GM21381 (cell line): ENCODE measurements around the gene MCMBP.
A peak's percentile ranks its signal among the peaks of the same experiment; 100 is the strongest.
"Not testable (repeated sequence)": the region's sequence is repeated elsewhere in the genome, so short reads cannot be mapped to it uniquely, and the experiment has no call there.

Experiments
- ATAC-seq: cut with Tn5 transposase; IDR thresholded peaks from one replicate; pipeline ENCODE4 v1.9.1; 2021; ENCODE audit warnings: mild to moderate bottlenecking, moderate library complexity; ENCODE audit not compliant: unreplicated experiment

MCMBP gene, protein sequence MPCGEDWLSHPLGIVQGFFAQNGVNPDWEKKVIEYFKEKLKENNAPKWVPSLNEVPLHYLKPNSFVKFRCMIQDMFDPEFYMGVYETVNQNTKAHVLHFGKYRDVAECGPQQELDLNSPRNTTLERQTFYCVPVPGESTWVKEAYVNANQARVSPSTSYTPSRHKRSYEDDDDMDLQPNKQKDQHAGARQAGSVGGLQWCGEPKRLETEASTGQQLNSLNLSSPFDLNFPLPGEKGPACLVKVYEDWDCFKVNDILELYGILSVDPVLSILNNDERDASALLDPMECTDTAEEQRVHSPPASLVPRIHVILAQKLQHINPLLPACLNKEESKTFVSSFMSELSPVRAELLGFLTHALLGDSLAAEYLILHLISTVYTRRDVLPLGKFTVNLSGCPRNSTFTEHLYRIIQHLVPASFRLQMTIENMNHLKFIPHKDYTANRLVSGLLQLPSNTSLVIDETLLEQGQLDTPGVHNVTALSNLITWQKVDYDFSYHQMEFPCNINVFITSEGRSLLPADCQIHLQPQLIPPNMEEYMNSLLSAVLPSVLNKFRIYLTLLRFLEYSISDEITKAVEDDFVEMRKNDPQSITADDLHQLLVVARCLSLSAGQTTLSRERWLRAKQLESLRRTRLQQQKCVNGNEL

DNA sequence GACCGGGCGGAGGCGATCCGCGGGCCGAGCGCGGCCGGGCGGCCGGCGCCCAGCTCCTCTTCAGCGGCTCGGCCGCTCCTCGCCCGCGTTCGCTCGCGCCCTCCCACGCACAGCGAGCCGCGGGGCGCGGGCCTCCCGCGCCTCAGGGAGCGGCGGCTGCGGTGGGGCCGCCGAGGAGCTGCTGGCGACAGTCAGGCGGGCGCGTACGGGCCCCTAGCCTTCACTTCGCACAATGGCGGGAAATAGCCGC, at the start of gene MCMBP:
MCMBP (minus strand) TSS at position 234 of the 250 bp plus-strand sequence. CDS start 259 bp downstream, outside the sequence.
- ATAC-seq, result no peak

DNA sequence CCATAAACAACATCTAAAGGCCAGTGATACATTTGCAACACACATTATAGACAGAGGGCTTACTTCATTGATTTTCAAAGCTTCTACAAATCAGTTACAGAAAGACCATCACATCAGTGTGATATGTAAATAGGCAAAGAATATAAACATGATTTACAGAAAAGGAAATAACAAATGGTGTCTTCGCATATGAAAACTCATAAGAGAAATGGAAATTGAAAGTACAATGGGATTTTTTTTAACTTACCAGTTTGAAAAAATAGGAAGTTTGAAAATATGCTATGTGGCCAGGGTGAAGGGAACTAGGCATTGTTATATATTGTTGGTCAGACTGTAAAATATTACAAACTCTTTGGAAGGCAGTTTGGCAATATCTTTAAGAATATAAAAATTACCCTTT, 47.2 kb upstream of the MCMBP start:
- ATAC-seq, result peak; percentile 72

DNA sequence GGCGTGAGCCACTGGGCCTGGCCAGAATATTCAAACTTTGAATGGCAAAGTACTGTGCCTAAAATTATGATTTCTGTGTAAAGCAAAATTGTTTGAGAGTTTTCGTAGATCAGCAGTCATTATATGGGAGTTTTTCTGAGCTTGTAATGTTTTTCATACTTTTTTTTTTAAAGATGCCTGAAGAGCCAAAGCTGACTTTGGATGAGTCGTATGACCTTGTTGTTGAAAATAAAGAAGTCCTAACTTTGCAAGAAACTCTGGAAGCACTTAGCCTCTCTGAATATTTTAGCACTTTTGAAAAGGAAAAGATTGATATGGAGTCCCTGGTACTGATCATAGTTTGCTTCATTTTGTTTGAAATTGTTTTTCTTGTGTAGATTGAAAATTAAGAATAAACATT, 46.6 kb upstream of the MCMBP start:
- no peak for ATAC-seq

DNA sequence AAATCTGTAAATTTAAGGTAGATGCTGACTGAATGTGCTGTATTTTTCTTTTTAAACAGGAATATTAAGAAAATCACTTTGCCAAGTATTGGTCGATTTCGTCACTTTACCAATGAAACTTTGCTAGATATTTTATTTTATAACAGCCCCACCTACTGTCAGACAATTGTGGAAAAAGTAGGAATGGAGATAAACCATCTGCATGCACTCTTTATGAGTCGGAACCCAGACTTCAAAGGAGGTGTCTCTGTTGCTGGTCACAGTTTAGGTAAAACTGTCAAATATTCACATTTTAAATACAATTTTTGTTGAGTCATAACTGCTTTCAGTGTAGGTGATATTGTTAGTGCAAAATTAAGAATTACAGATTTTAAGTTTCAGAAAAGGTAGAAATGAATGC, 45.1 kb upstream of the MCMBP start:
- no peak for ATAC-seq

DNA sequence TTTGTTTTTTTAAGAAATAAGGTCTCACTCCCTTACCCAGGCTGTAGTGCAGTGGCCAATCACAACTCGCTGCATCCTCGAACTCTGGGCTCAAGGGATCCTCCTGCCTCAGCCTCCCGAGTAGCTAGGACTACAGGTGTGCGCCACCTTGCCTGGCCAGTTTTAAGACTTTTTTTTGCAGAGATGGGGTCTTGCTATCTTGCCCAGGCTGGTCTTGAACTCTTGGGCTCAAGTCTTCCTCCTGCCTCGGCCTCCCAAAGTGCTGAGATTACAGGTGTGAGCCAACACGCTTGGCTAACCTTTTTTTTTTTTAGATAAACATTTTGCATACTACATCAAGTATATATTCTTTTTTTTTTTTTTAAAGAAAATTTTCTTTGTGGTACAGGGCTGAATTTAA, 38.0 kb upstream of the MCMBP start:
- ATAC-seq, result no peak

DNA sequence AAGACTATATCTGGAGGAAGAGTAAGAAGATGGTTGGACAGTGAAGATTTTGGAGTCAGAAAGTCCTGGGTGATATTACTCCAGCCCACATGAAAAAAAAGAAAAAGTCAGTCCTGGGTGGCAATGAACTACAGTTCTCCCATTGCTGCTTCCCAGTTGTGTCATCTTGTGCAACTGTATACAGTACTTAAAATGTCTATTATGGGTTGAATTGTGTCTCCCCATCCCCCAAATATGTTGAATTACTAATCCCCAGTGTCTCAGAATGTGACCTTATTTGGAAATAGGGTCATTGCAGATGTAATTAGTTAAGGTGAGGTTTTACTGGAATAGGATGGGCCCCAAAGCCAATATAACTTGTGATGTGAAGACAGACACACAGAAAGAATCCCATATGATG, 35.5 kb upstream of the MCMBP start:
- no peak for ATAC-seq

DNA sequence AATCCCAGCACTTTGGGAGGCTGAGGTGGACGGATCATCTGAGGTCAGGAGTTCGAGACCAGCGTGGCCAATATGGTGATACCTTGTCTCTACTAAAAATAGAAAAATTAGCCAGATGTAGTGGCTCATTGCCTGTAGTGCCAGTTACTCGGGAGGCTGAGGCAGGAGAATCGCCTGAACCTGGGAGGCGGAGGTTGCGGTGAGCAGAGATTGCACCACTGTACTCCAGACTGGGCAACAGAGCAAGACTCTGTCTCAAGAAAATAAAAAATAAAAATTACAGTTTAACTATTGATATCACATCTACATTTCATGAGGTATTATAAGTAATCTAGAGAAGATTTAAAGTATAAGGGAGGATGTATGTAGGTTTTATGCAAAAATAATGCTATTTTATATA, 35.1 kb upstream of the MCMBP start:
- not testable (repeated sequence) for ATAC-seq

DNA sequence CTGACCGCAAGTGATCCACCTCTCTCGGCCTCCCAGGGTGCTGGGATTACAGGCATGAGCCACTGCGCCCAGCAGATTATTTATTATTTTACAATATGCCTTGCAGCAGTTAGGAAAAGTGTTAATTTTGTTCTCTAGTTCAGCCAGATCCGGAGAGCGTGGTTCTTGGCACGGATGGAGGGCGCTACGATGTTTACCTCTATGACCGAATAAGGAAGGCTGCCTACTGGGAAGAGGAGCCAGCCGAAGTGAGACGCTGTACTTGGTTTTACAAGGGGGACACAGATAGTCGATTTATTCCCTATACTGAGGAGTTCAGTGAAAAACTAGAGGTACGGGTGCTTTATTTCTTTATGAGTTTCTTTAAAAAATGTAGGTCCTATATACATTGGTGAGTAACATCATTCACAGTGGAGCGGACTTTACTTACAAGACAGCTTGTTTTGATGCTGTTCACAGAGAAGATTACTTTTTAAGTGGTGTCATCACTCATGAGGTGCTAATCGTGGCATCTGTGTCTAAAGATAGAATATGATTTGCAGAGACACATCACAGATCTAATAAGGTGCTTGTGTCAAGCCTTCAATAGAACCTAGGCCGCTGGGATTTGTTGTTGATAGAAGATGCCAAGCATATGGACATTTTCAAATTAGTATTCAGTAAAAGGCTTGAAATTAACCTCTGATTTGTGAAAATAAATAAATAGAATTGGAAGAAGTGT, 31.5 kb upstream of the MCMBP start:
- ATAC-seq, result no peak

DNA sequence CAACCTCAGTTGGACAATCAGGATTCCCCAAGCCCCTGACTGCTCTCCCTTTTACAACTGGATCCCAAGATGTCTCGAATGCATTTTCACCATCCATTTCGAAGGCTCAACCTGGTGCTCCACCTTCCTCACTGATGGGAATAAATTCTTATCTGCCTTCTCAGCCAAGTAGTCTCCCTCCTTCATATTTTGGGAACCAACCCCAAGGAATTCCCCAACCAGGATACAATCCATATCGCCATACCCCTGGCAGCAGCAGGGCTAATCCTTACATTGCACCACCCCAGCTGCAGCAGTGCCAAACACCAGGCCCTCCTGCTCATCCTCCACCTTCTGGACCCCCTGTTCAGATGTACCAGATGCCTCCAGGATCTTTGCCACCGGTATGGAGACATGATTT, 25.9 kb upstream of the MCMBP start:
- no peak for ATAC-seq

DNA sequence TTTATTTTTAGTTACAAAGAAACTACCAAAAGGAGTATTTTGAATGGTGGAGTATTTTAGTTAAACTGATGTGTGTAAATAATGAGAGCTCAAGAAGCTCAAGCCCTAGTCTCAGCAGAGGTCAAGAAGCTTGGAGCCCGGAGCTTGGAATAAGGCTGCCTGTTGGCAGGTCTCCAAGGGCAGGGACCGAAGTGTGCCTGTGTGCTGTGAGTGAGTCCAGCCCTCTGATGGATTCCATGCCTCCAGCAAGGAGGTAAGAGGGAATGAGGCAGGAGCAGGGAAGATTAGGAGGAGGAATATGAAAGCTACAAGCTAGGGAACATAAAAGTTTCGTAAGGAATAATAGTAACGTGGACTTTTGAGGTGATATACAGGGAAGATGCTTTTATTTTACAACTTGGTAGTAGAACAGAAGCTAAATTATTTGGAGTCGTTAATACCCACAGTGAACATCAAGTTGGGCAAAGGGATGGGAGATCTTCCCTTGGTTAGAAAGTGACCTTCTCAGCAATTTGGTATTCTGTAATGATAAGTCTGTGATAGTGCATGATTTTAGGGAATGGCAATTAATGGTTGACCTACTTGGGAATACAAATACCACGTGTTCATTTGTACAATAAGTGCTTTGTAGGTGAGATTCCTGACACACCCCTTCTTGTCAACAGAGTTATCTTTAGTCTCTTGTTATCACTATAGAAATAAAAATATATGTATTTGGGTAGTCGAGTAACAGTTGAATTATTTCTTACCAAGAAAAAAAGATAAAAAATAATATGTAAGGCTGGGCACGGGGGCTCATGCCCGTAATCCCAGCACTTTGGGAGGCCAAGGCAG, 24.5 kb upstream of the MCMBP start:
- ATAC-seq, result no peak

DNA sequence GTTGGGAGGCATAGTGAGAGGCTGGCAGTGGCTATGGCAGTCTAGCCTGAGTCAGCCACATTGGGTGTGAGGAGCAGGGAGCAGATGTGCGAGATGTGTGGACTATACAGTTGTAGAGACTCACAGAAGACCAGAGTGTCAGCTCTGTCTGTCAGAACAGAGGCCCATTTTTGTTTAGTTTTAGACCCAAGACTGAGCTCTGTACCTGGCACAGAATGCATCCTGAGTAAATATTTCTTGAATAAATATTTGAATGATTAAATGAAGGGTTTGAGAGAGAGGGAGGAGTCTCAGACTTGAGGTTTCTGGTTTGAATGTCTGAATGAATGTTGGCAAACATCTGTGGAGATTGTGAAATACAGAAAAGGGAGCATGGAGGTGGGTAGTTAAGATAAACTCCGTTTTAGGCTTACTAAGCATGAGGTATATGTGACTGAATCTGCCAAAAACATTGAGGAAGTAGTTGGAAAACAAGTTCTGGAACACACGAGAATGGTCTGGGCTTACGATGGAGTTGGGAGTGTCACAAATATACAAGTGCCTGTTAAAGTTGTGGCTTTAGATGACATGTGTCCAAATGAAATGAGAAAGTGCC, 23.5 kb upstream of the MCMBP start:
- ATAC-seq, result no peak

DNA sequence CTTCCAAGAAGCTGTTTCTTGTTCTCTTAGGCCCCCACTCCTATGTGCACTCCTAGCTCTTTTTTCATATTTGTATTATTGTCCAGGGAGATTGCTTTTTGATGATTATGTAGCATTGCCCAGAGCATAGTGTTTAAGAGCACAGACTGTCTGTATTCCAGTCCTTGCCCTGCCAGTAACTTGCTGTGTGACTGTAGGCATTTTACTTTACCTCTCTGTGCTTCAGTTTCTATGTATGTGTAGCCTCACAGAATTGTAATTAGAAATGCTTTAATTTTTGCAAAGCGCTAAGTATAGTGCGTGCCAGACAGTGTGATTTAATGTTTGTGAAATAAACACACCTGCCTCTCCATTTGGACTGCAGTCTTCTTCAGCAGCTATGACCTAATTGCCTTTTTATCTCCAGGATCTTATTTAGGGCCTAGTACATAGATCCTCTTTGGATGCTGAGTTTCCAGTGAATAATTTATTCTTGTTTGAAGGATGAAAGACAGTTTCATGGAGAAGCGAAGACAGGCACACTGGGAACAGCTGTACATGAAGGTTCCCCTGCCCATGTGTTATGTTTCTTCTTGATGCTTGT, 21.3 kb upstream of the MCMBP start:
- ATAC-seq, result no peak

DNA sequence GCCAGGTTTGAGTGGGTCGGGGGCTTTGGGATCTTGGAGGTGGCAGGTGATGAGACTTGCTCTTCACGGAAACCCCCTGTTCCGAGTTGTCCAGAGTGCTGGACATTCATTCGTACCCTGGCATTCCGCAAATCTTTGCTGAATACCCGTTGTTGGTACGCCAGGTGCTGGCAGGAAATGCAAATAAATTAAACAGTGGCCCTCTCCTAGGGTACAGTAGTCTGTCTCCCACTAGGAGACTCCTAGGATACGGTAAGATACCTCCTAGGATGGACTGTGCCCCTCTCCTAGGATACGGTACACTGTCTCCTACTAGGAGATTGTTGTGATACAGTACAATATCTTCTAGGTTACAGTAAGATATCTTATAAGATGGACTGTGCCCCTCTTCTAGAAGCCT, 20.4 kb upstream of the MCMBP start:
- no peak for ATAC-seq

DNA sequence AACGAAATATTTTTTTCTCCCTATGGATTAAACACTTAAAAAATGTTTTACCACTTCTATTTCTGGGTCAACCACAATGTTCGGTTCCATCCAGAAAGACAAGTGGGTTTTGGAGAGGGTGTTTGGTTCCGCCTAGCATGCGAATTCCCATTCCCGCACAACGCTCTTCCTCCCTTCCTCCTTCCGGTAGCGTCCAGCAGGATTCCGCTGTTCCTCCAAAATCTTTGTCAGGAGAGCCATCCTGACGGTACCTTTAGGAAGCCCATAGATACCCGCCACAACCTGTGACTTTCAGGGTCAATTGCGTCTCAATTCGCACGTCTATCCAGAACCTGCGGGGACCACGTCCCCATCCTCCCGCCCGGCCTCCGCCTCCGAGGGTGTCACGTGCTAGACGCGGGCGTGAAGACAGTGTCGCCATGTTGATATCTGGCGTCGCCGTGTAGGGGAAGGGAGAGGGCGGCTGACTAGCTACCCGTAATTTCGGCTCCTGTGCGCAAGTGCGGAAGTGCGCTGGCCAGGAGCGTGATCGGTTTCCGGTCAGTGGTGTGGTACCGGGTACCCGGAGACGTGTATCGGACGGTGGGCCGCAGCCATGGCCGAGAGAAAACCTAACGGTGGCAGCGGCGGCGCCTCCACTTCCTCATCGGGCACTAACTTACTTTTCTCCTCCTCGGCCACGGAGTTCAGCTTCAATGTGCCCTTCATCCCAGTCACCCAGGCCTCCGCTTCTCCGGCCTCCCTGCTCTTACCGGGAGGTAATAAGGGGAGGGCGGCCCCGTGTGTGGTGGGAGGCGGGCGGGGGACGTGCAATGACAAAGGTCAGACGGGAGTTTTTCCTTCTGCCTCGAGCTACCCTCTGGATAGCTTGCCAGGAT, 19.8 kb upstream of the MCMBP start, which contains the start of gene SEC23IP:
SEC23IP (plus strand) TSS at position 543 of the 878 bp plus-strand sequence; CDS start at position 596, 53 bp downstream.
- peak; percentile 99 for ATAC-seq

DNA sequence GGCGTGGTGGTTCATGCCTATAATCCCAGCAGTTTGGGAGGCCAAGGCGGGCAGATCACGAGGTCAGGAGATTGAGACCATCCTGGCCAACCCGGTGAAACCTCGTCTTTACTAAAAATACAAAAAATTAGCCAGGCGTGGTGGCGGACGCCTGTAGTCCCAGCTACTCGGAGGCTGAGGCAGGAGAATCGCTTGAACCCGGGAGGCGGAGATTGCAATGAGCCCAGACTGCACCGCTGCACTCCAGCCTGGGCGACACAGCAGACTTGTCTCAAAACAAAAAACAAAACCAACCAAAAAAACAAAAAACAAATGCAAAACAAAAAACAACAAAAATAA, 19.2 kb upstream of the MCMBP start:
- ATAC-seq, result not testable (repeated sequence)

DNA sequence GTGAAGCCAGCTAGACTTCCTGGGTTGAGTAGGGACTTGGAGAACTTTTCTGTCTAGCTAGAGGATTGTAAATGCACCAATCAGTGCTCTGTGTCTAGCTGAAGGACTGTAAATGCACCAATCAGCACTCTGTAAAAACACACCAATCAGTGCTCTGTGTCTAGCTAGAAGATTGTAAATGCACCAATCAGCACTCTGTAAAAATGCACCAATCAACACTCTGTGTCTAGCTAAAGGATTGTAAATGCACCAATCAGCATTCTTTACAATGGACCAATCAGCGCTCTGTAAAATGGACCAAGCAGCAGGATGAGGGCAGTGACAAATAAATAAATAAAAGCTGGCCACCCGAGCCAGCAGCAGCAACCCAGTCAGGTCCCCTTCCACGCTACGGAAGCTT, 17.7 kb upstream of the MCMBP start:
- not testable (repeated sequence) for ATAC-seq

DNA sequence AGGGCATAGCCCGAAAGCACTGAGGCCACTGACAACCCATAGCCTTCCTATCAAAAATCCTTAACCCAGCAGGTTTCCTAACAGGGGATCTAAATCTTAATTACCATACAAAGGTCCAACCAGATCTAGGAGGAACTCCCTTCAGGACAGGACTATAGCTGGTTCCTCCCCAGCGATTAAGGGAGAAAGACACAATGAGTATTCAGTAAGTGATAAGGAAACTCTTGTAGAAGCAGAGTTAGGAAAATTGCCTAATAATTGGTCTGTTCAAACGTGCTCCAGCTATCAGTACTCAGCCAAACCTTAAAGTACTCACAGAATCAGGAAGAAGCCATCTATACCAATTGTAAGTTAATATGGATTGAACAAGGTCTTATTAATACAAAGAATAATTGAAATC, 16.6 kb upstream of the MCMBP start:
- ATAC-seq, result not testable (repeated sequence)

DNA sequence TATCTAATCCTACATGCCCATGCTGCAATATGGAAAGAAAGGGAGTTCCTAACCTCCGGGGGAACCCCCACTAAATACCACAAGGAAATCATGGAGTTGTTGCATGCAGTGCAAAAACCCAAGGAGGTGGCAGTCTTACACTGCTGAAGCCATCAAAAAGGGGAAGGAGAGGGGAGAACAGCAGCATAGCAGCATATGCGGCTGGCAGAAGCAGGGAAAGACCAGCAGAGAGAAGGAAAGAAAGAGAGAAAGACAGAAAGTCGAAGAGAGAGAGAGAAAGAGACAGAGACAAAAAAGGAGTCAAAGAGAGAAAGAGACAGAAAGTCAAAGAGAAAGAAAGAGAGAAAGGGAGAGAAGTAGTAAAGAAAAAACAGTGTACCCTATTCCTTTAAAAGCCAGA, 16.1 kb upstream of the MCMBP start:
- not testable (repeated sequence) for ATAC-seq

DNA sequence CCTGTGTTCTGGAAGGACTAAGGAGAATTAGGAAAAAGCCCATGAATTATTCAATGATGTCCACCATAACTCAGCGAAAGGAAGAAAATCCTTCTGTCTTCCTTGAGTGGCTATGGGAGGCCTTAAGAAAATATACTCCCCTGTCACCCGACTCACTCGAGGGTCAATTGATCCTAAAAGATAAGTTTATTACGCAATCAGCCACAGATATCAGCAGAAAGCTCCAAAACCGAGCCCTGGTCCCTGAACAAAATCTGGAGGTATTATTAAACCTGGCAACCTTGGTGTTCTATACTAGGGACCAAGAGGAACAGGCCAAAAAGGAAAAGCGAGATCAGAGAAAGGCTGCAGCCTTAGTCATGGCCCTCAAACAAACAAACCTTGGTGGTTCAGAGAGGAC, 13.4 kb upstream of the MCMBP start:
- ATAC-seq, result not testable (repeated sequence)
